RWPE1 (cell line): ENCODE results near the gene FRA10AC1.

ENCODE experiments used
- CTCF ChIA-PET: fragments of 350-600 bp; sonication (Branson Sonifier 250); formaldehyde crosslinking; extraction: SDS; loops from one replicate; lab custom pipeline; 2021; lab: Yijun Ruan, JAX
- POLR2A ChIA-PET: fragments of 400-600 bp; formaldehyde crosslinking; extraction: SDS; loops from one replicate; lab custom pipeline; 2020; ENCODE audit warnings: antibody characterized with exemption; ENCODE audit not compliant: low non-redundant PET; lab: Yijun Ruan, JAX
- DNase-seq: peaks from one replicate; pipeline ENCODE4 v3.0.0; 2012; ENCODE audit warnings: low spot score
- H3K27ac ChIP-seq: fragments of 450-650 bp; 2 replicates; pipeline ENCODE4 v1.5.1; 2017
- CTCF ChIP-seq: fragments of 450-650 bp; conservative IDR thresholded peaks from 2 replicates; pipeline ENCODE4 v1.5.1; 2017; ENCODE audit warnings: low read depth, mild to moderate bottlenecking

The FRA10AC1 gene

GRCh38 chr10:93667795-93668194 lies 34.6 kb downstream of the FRA10AC1 start:
- TF ChIP-seq CTCF = no peak
- ChIA-PET CTCF (no interaction called here), POLR2A (no interaction called here)
- no peak overlapping the region for H3K27ac ChIP-seq
- no peak for DNase-seq

GRCh38 chr10:93666030-93666429 lies 36.4 kb downstream of the FRA10AC1 start:
- TF ChIP-seq CTCF = no peak
- no peak overlapping the region for H3K27ac ChIP-seq
- POLR2A ChIA-PET = no interaction called here
- DNase-seq = no peak
- CTCF ChIA-PET = interaction anchor here (0.5 kb wide), 1 partner anchor 659 kb away, joined by 3 read pairs; no protein-coding TSS in a partner anchor

GRCh38 chr10:93657757-93658156 lies 44.6 kb downstream of the FRA10AC1 start:
- no peak overlapping the region for H3K27ac ChIP-seq
- ChIA-PET CTCF (no interaction called here), POLR2A (no interaction called here)
- DNase-seq = no peak
- TF ChIP-seq CTCF = no peak

GRCh38 chr10:93656155-93656554 lies 46.2 kb downstream of the FRA10AC1 start:
- H3K27ac ChIP-seq = no peak overlapping the region
- no peak for TF ChIP-seq CTCF
- no peak for DNase-seq
- CTCF ChIA-PET = interaction anchor here (0.6 kb wide), 1 partner anchor 11 kb away, joined by 3 read pairs; no protein-coding TSS in a partner anchor
- POLR2A ChIA-PET = no interaction called here

- ChIA-PET CTCF (interaction anchor here (1.0 kb wide), 1 partner anchor 317 kb away, joined by 3 read pairs; no protein-coding TSS in a partner anchor), POLR2A (no interaction called here)
- no peak overlapping the region for H3K27ac ChIP-seq
- no peak for DNase-seq
- TF ChIP-seq CTCF = no peak
Measured at GRCh38 chr10:93654201-93654600, 48.2 kb downstream of the FRA10AC1 start.

- CTCF ChIA-PET = no interaction called here
- DNase-seq = peak; percentile 70
- POLR2A ChIA-PET = no interaction called here
- TF ChIP-seq CTCF = no peak
- H3K27ac ChIP-seq = no peak overlapping the region
Measured at GRCh38 chr10:93652857-93653256, 49.5 kb downstream of the FRA10AC1 start.

GRCh38 chr10:93639791-93640190 lies 62.6 kb downstream of the FRA10AC1 start:
- POLR2A ChIA-PET = no interaction called here
- no peak for TF ChIP-seq CTCF
- DNase-seq = no peak
- CTCF ChIA-PET = no interaction called here
- H3K27ac ChIP-seq = no peak overlapping the region
